Spleen (tissue), 11 donors: ENCODE measurements around the gene SMARCAL1. TPM values are rescaled to one million over a fixed set of nuclear protein-coding genes. Genes with fewer than 3 reads are reported as not detected.

Experiments
- DNase-seq: peaks from one replicate; pipeline ENCODE4 v3.0.0-alpha.2; 2020
- H3K27ac ChIP-seq, 8 donors: fragments of 200-600 bp; sonication (generic) in 7 of 8; 1 replicate in 4 of 8; 2 replicates in 4 of 8; pipeline versions ENCODE4 v1.5.0 to v1.8.0; 2016 to 2021; ENCODE audit warnings: inconsistent platforms in 4 of 8, mild to moderate bottlenecking in 4 of 8, moderate library complexity in 1 of 8
- H3K27me3 ChIP-seq, 7 donors: fragments of 200-600 bp; sonication (generic) in 6 of 7; replicated peaks in 1 of 7; 1 replicate in 4 of 7; 2 replicates in 3 of 7; pipeline versions ENCODE4 v1.5.0 to v1.8.0; 2016 to 2021; ENCODE audit warnings: inconsistent platforms in 3 of 7, mild to moderate bottlenecking in 1 of 7
- H3K36me3 ChIP-seq, 6 donors: fragments of 200-600 bp; sonication (generic) in 5 of 6; 1 replicate in 4 of 6; 2 replicates in 2 of 6; pipeline versions ENCODE4 v1.5.0 to v1.8.0; 2016 to 2021; ENCODE audit warnings: inconsistent platforms in 2 of 6
- H3K4me1 ChIP-seq, 6 donors: fragments of 200-600 bp; sonication (generic) in 5 of 6; 1 replicate in 3 of 6; 2 replicates in 3 of 6; pipeline versions ENCODE4 v1.5.0 to v1.8.0; 2016 to 2021; ENCODE audit warnings: inconsistent platforms in 3 of 6
- H3K4me3 ChIP-seq, 8 donors: fragments of 200-600 bp; sonication (generic) in 7 of 8; 1 replicate in 4 of 8; 2 replicates in 4 of 8; pipeline versions ENCODE4 v1.5.0 to v1.8.0; 2016 to 2021; ENCODE audit warnings: inconsistent platforms in 4 of 8, mild to moderate bottlenecking in 4 of 8, moderate library complexity in 2 of 8
- H3K9me3 ChIP-seq, 8 donors: fragments of 200-600 bp; sonication (generic) in 7 of 8; 1 replicate in 4 of 8; 2 replicates in 4 of 8; pipeline versions ENCODE4 v1.5.0 to v1.8.0; 2016 to 2021; ENCODE audit warnings: inconsistent platforms in 4 of 8
- POLR2A ChIP-seq, 3 donors: fragments of 450-650 bp; IDR thresholded peaks; one replicate each; pipeline ENCODE4 v1.5.1; 2017; ENCODE audit warnings: antibody characterized with exemption in 3 of 3, mild to moderate bottlenecking in 1 of 3
- POLR2AphosphoS5 ChIP-seq, 3 donors: sonication (generic); formaldehyde crosslinking; IDR thresholded peaks; one replicate each; pipeline ENCODE4 v1.5.1; 2017; ENCODE audit warnings: antibody characterized with exemption in 3 of 3
- WGBS, 5 donors: extraction: QIAGEN DNeasy Blood & Tissue Kit in 3 of 5; methylation state at CpG; one replicate each; pipeline versions ENCODE4 v1.1.5 to v1.1.7; 2013 to 2018; 5-methylcytosine and 5-hydroxymethylcytosine counted together
- intact Hi-C: fragments of 100-400 bp; cut with DNase I; formaldehyde crosslinking; loops from one replicate; pipeline ENCODE4 v1.15.0; 2023; ENCODE audit warnings: low total_unique reads
- polyA plus RNA-seq, 3 donors: library from polyadenylated mRNA; stranded (reverse); fragments of 200-250 nt; gene quantifications; one replicate each; pipeline ENCODE4 v1.2.1, GENCODE V29; 2013
- total RNA-seq, 7 donors: library from RNA; depleted of rRNA in 3 of 7; stranded (reverse); fragments of >200 nt in 3 of 7; fragmentation: NEBNext Ultra II Directional in 4 of 7; extraction: Animal tissue kit (Norgen Biotek cat#: 25700) in 4 of 7; gene quantifications; one replicate each; pipeline versions ENCODE4 v1.1.0 to v1.2.1, GENCODE V29; 2016 to 2021
- TF ChIP-seq, protein P1 (sequence below), 11 experiments: fragments of 200-600 bp in 7 of 11; fragments of 450-650 bp in 4 of 11; sonication (generic) in 4 of 11; IDR thresholded peaks in 8 of 11; conservative IDR thresholded peaks in 3 of 11; 1 replicate in 7 of 11; 2 replicates in 4 of 11; pipeline versions ENCODE4 v1.4.0 to v1.8.0; 2016 to 2021; ENCODE audit warnings: antibody characterized with exemption in 11 of 11, inconsistent platforms in 4 of 11, mild to moderate bottlenecking in 1 of 11
- donor health status: healthy with polysubstance abuse.
- donor health status: DM: no; HTN: no; CAD: no; lungs with moderate emphysema.
- donor health status: DM: no; HTN: no; CAD: no.
- donor health status: Bipolar disorder and iron deficiency.
- donor health status: healthy.
- donor health status: DM: no; HTN: no; CAD: no.
- donor health status: DM: yes; HTN: yes; CAD: no.

SMARCAL1 gene
- total and polyA plus RNA-seq, 10 donors: 7.3 to 34.9 (median 24.6) TPM

DNA sequence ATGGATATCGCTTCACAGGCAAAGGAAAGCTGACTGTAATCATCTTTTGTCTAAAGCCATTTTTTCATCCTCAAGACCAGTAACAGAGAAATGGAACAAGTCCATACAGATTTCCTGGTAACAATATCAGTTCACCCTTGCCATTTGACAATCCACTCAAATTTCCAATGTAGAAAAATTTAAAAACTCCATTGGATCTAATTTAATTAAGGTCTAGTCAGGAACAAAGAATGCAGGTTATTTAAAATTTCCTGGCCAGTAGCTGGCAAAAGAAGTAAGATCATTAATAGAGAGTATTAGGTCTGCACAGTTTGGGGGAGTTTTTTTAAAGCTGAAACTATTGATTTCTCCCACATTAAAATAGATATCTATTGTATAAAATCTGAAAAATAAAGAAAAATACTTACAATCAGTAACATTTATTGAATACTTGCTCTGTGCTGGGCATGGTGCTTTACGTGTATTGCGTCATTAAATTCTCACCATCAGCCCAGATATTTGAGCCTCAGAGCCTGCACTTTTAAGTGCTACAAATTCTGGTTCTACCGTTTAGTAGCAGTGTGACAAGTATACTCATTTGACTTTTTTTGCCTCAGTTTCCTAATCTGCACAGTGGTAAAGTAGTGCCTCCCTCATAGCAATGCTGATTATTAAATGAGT is 41.8 kb downstream of the SMARCAL1 start:
- no peak for DNase-seq
- TF ChIP-seq POLR2A (IDR thresholded peaks at IDR 0.05): no peak
- TF ChIP-seq, protein P1, sequence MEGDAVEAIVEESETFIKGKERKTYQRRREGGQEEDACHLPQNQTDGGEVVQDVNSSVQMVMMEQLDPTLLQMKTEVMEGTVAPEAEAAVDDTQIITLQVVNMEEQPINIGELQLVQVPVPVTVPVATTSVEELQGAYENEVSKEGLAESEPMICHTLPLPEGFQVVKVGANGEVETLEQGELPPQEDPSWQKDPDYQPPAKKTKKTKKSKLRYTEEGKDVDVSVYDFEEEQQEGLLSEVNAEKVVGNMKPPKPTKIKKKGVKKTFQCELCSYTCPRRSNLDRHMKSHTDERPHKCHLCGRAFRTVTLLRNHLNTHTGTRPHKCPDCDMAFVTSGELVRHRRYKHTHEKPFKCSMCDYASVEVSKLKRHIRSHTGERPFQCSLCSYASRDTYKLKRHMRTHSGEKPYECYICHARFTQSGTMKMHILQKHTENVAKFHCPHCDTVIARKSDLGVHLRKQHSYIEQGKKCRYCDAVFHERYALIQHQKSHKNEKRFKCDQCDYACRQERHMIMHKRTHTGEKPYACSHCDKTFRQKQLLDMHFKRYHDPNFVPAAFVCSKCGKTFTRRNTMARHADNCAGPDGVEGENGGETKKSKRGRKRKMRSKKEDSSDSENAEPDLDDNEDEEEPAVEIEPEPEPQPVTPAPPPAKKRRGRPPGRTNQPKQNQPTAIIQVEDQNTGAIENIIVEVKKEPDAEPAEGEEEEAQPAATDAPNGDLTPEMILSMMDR (IDR thresholded peaks at IDR 0.05 in 8 of 11, conservative IDR thresholded peaks at IDR 0.05 in 3 of 11): no peak
- no peak for TF ChIP-seq POLR2AphosphoS5 (IDR thresholded peaks at IDR 0.05)
- no peaks in the 10 kb centered on the region for H3K27me3 ChIP-seq
- H3K4me1 ChIP-seq: no peaks in the 10 kb centered on the region
- WGBS, 5 donors: 97 to 98% (median 98%) methylated on average over 4 of the region's 4 CpGs
- peaks cover 0 to under 1% (median 0%) of the 10 kb centered on the region in 8 donors for H3K9me3 ChIP-seq
- peaks cover 4 to 71% (median 61%) of the 10 kb centered on the region in 6 donors for H3K36me3 ChIP-seq
- intact Hi-C loops: no loop called here
- H3K27ac ChIP-seq: no peak overlapping the region
- H3K4me3 ChIP-seq: no peak overlapping the region

DNA sequence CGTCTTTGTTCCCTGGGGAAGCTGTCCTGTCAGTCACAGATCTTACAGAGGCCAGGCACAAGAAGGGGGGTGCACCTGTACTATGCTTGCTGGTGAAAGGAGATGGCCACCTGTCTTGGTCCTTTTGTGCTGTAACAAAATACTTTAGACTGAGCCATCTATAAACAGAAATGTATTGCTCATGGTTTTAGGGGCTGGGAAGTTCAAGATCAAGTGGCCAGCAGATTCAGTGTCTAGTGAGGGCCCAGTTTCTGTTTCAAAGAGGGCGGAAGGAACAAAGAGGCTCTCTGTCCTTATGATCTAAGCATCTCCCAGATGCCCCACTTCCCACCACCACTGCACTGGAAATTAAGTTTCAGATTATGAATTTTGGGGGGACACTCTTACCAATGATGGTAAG is 50.9 kb downstream of the SMARCAL1 start:
- Histone ChIP-seq H3K9me3 (no peaks in the 10 kb centered on the region), H3K27ac (no peak overlapping the region), H3K27me3 (no peaks in the 10 kb centered on the region), H3K4me3 (no peak overlapping the region), H3K36me3 (peaks cover 0 to 64% (median 20%) of the 10 kb centered on the region in 6 donors), H3K4me1 (no peaks in the 10 kb centered on the region)
- no peak for TF ChIP-seq POLR2AphosphoS5 (IDR thresholded peaks at IDR 0.05)
- TF ChIP-seq POLR2A (IDR thresholded peaks at IDR 0.05): no peak
- TF ChIP-seq, protein P1 (IDR thresholded peaks at IDR 0.05 in 8 of 11, conservative IDR thresholded peaks at IDR 0.05 in 3 of 11): no peak
- DNase-seq: no peak
- intact Hi-C loops: no loop called here
- WGBS, 5 donors: 86 to 100% (median 89%) methylated on average over 2 of the region's 2 CpGs

- H3K27ac ChIP-seq: no peak overlapping the region
- TF ChIP-seq POLR2AphosphoS5 (IDR thresholded peaks at IDR 0.05): no peak
- TF ChIP-seq POLR2A (IDR thresholded peaks at IDR 0.05): no peak
- TF ChIP-seq, protein P1 (IDR thresholded peaks at IDR 0.05 in 8 of 11, conservative IDR thresholded peaks at IDR 0.05 in 3 of 11): no peak
- H3K36me3 ChIP-seq: peaks cover 0 to 75% (median 27%) of the 10 kb centered on the region in 6 donors
- no peaks in the 10 kb centered on the region for H3K4me1 ChIP-seq
- H3K4me3 ChIP-seq: no peak overlapping the region
- intact Hi-C loops: no loop called here
- H3K27me3 ChIP-seq: no peaks in the 10 kb centered on the region
- 89 to 94% (median 94%) methylated on average over 6 of the region's 6 CpGs for WGBS, 5 donors
- H3K9me3 ChIP-seq: no peaks in the 10 kb centered on the region
- no peak for DNase-seq
Measured at GRCh38 chr2:216464104-216464720, 51.9 kb downstream of the SMARCAL1 start.

- Histone ChIP-seq H3K36me3 (peaks cover 0 to 88% (median 32%) of the 10 kb centered on the region in 6 donors), H3K27me3 (no peaks in the 10 kb centered on the region), H3K27ac (no peak overlapping the region), H3K9me3 (no peaks in the 10 kb centered on the region), H3K4me1 (no peaks in the 10 kb centered on the region), H3K4me3 (no peak overlapping the region)
- intact Hi-C loops: no loop called here
- WGBS, 5 donors: 86 to 95% (median 94%) methylated on average over 5 of the region's 5 CpGs
- TF ChIP-seq, protein P1 (IDR thresholded peaks at IDR 0.05 in 8 of 11, conservative IDR thresholded peaks at IDR 0.05 in 3 of 11): no peak
- TF ChIP-seq POLR2A (IDR thresholded peaks at IDR 0.05): no peak
- DNase-seq: no peak
Measured at GRCh38 chr2:216465579-216466195, 53.4 kb downstream of the SMARCAL1 start.
